Measurements from ENCODE around the gene INSIG2.
A peak's percentile ranks its signal among the peaks of the same experiment; 100 is the strongest.

The INSIG2 gene

DNA sequence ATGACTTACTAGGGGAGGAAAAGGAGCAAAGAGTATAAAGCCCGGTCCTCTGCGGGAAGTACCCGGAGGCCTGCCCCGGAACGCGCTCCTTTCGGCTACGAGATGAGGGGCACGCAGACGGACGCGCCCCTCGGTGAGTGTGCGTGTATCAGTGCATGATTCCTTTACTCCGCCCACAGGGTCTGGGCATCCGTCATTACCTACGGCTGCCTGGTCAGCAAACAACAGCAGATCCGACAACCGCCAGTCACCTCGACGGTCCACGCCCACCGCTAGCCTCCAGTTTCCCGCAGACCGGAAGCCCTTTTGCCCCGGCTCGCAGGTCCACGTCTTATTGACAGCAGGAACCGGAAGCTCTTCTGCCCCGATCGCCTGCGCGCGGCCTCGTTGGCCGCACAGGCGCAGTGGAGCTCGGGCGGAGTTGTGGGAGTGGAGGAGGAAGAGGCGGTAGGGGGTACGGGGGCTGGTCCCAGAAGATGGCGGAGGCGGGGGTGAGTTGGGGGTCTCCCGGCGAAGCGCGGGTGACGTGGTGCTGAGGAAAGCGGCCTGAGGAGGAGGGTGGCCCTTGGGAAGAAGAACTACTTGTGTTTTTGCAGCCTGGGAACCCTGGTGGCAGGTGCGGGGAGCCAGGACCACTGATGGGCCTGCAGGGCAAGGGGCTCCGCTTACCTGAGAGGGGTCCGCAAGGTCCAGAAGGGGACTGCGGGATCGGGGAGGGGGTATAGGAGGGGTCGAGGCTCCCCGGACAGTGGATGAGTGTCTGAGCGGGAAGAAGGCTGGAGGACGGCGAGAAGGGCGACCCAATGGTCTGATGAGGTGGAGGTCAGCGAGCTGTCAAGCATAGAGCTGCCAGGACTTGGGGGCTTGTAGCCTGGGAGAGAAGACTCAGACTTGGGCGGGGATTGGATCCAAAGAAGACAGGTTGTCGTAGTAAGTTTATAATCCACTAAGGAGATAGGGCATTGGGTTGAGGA, at the start of gene INSIG2:
Gene INSIG2 (plus strand): TSS at position 421 of the 974 bp plus-strand sequence. CDS start 8,086 bp downstream, outside the sequence.
- DNase-seq (ENCODE audit: low read depth) = peak; percentile 75

DNA sequence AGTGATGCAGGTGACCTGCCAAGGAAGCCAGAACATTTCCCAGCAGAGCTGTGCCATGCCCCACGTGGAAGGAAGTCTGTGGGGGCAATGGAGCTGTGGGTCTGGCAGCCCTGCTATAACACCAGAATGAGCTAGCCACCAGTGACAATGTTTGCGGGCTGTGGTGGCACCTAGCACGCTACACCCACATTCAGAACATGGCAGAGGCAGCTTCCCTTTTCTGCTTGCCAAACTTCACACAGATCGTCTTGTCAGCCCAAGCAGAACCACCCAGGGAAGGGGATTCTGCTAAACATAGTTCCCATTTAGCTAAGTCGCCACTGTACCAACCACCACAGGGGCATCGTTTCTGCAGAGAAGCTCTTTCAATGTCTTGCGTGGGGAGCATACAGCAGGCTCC, 47.4 kb upstream of the INSIG2 start:
- DNase-seq (ENCODE audit: low read depth) = no peak

DNA sequence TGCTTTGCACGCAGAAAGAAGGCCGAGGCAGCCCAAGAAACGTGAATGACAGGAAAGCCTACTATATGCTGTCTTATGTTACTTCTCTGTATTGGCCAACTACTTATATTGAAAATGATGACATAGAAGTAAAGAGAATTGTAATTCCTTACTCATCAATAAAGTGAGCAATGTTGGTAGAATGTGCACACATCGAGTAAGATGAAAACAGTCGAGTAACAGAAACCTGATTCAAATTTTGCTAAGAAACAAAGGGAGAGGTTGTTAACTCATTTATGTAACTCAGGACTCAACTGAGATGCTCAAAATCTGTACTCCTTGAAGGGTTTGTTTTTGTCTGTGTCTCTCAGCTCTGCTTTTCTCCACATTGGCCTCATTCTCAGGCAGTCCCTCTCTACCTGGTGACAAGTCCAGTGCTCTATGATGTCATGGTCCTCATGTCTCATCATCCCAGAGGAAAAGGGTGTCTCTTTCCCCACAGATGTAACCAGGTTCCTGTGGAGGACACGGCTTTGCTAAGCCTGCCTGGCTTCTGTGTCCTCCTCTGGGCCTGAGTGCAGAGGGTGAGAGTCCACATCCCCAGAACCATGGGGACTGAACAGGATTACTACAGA, 44.1 kb upstream of the INSIG2 start:
- no peak for DNase-seq (ENCODE audit: low read depth)

DNA sequence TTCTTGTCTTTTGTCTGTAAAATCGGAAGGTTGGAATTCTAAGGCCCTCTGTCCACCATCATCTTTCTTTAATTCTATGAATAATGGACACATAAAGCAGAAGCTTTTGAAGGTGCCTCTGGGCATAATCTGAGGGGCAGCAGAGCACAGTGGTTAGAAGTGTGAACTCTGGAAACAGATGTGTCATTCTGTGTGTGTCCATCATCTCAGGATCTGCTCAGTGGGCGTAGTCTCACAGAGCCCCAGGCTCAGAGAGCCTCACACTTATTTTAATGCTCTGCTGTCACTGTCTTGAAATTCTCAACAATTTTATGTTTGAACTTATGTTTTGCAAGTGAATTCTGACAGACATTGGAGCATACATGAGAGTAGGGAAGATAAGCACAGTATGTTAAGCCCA, 43.4 kb upstream of the INSIG2 start:
- no peak for DNase-seq (ENCODE audit: low read depth)

DNA sequence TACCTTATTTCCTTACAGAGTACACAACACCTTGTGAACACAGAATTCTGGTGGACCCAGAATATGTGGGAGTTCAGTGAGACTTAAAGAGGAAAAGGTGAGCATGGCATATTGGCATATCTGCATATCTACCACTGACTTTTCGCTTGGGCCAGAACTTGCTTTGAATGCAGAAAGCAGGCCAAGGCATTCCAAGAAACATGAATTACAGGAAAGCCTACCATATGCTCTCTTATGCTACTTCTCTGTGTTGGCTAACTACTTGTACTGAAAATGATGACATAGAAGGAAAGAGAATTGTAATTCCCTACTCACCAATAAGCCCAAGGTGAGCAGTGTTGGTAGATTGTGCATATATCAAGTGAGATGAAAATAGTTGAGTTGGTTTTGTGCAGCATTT, 43.0 kb upstream of the INSIG2 start:
- no peak for DNase-seq (ENCODE audit: low read depth)

DNA sequence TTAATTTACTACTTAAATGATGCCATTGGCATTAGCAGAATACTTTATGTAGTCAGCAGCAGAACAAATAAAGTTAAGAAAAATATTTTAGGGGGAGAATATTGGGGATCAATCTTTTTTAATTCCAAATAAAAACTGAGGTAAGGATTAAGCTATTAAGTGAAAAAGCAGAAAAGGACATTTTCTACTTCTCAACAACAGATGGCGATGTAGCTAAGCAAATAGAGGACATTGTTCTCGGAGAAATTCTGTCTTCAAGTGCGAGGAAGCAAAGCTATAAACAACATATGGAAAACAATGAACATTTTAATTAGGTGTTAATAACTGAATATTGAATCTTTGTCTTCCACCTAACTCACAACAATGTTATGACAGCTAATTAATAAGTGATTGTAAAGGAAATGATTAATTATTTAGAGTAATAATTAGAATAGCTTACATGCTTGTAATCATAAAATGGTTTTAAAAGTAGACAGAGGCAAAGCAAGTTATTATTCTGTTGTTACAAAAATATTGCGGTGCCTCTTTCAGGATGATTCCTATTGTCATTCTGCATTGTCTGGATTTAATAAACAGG, 41.5 kb upstream of the INSIG2 start:
- DNase-seq (ENCODE audit: low read depth) = no peak

DNA sequence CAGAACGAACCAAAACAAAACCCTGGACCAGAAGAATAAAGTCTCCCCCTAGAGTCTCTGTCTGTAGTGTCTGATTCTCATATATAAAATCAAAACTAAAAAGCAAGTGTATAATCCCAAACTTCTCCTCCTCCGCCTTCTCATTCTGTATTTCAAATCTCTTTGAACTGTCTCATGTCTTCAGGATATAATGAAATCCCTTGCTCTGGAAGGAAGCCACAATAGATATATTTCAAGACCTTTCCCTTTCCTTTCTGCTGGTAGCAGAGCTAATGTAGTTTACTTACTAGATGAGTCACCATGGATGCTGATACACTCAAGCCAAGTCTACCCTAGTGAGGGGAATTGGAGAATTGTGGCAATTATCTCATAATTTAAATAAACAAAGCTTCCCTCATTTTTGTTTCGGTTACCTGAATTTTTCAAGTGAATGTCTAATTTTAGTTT, 40.9 kb upstream of the INSIG2 start:
- DNase-seq (ENCODE audit: low read depth) = no peak

DNA sequence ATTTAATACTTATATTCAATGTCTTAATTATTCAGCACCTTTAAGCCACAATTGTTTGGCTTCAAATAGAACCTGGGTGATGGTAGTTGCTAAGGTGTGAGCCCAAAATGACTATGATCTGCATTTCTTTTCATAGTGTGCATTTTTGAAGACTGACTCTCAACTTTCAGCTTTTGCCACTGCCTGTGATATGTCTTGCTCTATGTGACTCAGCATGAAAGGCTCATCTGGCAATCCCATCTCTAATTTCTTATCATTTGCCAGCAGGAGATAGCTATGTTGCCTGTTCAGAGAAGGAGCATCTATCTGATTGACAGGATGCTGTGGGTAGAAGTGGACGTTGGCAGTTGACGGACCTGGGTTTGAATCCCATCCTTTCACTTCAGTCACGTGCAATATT, 39.9 kb upstream of the INSIG2 start:
- no peak for DNase-seq (ENCODE audit: low read depth)

DNA sequence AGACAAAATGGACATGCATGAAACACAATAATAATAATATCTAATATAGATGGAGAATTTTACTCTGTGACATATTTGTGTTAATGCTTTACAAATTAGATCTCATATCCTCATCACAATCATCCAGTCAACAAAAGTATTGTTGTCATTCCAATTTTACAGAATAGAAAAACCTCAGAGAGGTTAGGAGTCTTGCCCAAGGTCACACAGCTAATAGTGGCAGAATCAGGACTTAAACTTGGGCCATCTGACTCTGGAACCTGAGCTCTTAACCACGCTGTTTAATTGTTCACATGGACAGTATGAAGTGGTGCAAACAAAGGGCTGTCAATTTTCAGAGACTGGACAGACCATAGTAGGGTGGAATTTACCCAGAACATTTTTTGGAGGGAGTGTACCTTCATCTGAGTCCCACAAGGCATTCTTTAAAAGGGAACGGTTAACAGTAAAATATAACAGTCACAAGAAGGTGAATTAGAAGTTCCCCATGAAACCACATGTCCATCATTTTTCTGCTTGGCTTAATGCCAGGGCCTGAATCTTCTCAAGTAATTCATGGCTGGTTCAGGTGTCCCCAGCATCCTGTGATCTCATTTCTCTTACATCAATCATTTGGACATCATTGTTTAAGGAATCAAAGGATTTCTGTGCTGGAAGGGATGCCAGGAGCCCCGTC, 39.0 kb upstream of the INSIG2 start:
- no peak for DNase-seq (ENCODE audit: low read depth)

DNA sequence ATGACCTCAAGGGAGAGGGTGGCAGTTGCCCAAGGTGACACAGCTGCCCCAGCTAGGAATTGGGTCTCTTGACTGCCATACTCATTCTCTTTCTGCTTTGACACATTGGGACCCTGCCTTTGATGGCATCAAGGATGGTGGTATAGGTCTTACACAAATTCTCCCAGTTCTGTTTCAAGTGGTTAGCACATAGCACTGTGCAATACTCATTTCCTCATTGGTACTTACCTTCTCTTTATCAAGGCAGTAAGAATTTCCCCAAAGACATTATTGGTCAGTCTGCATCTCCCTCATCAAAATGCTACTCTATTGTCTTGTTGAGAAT, 38.5 kb upstream of the INSIG2 start:
- no peak for DNase-seq (ENCODE audit: low read depth)

DNA sequence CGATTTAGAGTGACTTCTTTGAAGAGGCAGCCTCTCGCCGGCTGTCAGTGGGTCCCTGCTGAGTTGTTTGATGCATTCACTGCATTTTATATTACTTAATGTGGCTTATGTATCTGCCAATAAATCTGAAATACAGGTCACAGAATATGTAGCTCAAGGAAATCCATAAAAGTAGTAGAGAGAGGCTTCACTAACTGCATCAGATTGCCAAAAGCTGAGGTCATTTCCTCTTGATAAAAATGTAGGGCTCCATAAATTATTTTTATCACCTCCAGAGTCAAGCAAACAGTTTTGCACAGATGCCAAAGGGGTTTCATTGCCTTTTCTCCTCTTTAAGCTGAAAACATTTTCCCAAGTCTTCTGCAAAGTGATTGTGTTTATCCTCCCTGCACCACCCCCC, 37.9 kb upstream of the INSIG2 start:
- no peak for DNase-seq (ENCODE audit: low read depth)

DNA sequence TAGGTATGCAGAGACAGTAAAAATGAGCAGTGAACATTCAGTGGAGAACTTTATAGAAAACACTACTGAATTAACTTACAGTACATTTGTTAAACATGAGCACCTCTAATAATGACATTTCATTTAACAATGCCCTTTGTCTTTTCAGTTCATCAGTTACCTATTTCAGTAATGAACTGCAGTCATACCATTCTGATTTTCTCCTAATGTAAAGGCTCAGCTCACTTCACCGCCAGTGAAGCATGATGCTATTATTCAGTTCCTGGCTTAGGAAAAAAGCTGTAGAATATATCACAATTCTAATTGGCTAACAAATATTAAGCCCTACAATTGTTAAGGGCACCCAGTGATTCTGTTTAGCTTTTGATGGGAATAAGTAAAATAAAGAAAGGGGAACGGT, 37.3 kb upstream of the INSIG2 start:
- DNase-seq (ENCODE audit: low read depth) = no peak

DNA sequence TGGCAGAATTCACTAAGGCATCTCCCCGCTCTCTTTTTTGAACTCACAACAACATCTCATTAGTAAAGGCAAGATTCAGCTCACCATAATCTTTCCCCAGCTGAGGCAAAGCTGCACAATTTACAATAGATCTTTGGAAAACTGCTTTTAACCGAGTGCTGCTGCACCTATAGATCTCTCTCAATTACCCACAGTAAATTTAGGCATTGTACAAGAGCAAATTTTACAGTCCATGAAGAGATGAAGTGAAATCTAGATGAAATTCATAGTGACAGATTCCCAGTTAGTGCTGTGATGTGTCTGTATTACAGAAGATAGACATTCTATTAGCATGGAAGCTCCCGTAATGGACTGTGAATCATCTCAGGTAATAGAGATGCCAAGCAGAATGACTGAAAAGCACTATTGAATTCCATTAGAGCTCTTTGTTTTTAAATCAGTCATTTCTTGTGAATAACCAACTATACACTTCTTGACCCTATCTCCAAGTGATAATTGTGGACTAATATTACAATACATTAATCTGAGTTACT, 36.4 kb upstream of the INSIG2 start:
- DNase-seq (ENCODE audit: low read depth) = no peak

DNA sequence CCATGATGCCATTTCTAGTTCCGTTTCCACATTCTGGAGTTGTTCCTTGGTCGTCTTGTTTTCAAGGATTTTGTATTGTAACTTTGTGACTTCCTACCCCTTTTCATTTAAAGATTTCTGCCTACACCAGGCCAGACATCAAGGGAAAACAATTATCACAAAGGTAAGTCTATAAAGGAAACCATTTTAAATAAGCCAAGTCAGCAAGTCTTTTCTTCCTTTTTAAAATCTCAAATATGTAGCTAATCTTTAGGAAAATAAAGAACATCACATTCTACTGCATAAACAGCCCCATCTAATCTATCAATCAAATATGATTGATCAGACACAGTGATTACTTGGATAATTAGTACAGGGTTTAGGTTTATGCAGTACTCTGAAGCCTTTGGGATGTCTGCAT, 35.8 kb upstream of the INSIG2 start:
- DNase-seq (ENCODE audit: low read depth) = no peak

DNA sequence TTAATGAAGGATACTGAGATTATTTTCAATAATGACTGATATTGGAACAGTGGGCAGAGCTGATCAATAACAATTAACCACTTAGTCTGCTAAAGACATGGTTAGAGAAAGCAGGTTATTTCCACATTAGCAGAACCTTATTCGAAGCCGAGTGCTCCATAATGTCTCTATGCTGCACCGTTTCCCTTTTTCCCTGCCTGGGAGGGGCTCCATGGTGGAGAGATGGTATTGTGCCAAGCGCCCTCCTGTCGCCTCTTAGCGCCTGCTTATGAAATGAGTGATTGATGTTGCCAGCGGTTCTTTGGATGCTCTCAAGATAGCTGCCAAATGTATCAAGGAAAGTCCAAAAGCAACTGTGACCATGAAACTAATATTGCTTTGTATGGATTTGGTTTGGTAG, 34.6 kb upstream of the INSIG2 start:
- no peak for DNase-seq (ENCODE audit: low read depth)

DNA sequence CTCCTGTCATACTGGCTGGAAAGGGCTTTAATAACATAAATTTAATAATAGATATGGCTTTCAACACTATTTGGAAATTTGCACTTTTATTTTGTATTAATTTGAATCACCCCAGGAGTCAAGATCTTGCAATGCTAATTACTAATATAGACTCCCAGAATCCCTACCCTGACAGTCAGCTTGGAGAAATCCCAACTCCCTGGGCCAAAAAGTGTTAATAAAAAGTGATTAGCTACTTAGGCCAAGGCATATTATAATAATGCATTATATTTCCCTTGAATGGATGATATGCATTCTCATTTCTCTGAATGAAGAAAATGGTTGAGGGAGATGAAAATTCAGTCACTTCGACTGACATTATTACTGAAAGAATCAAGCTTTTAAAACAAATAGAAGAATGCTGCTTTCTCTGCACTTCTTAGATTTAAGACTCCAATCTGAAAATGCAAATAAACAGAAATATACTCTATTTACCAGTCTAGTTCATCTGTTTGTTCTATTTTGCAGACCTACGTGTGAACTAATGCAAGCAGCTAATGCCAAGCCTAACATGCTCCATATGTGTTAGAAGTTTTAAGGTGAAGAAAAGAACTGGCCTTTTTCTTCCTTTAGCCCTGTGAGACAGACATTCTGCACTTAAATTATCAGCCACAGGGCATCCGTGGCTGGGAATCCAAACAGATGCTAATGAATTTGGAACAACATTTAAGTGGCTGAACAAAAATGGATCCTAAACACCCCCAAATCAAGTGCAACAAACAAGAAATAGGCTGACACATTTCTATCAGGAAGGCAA, 33.9 kb upstream of the INSIG2 start:
- no peak for DNase-seq (ENCODE audit: low read depth)

DNA sequence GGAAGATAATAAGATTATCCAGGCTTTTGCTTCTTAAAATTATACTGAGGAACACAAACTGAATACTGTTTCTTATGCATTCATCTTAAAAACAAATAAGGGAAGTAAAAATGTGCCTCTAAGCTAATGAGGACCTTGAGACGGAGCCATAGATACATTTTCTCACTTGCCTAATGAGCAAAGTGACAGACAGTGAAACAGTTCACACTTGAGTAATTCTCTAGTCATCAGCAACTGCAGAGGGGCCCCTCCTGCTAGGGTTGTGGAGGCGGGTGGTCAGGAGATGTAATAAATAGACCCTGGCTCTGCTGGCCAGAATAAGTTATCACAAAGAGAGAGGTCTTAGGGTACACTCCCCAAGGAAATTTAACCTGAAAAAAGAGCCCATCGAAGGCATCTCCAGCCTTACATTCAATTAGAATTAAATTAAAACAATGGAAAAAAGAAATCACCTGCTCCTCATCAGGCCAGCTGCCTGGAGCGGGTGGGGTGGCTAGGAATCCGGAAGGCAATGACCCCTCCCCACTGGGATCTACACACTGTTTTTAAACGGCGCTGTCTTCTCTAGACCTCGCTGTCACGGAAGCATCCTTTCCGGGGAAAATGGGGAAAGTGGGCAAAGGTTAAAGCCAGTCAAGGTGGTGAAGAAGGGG, 32.6 kb upstream of the INSIG2 start:
- no peak for DNase-seq (ENCODE audit: low read depth)

DNA sequence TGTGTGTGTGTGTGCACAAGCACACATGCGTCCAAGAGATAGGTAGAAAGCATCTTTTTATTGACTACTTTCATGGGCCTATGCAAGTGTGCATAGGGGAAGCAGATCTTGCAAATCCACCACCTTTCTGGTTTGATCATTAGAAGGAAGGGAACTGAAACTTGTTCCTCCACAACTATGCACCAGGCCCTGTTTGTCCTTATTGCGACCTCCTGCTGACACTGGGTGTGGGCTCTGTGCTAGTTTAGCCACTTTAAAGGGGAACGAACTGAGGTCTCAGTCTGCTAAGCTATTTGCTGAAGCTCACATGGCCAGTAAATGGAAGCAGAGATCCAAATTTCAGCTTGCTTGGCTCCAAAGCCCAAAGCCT, 32.1 kb upstream of the INSIG2 start:
- DNase-seq (ENCODE audit: low read depth) = no peak

DNA sequence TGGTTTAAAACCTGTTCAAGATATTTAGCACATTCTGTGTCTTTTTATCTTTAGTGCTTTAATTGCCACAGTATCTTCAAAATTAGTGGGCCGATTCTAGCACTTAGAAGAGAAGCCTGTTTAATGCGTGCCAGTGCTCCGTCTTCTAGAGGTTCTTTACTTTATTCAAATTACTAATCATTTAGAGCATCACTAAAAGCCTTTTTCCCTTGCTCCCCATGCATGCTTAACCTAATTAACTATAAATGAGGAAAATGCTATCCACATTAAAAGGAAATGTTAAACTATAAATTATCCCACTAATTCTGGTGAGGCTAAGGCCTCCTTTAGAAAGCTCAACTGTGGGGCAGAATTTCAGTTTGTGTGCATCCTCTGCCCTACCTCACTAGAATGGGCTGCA, 31.5 kb upstream of the INSIG2 start:
- DNase-seq (ENCODE audit: low read depth) = no peak

DNA sequence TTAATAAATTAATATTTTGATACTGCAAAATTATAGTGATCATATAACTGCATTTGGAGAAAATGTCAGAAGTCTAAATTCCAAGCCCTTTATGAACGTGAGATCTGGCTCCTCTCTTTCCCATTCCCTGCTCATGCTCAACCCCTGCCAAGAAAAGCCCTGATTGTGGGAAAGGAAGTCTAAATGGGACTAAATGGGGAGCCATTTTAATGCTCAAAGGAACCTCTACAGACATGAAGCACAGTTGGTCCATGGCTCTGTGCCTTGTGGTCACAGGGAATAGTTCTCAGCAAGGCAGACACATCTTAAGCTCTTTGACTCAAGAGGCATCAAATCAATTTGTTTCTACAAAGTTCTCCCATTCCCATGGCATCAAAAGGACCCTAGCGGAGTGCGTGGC, 29.3 kb upstream of the INSIG2 start:
- DNase-seq (ENCODE audit: low read depth) = no peak

DNA sequence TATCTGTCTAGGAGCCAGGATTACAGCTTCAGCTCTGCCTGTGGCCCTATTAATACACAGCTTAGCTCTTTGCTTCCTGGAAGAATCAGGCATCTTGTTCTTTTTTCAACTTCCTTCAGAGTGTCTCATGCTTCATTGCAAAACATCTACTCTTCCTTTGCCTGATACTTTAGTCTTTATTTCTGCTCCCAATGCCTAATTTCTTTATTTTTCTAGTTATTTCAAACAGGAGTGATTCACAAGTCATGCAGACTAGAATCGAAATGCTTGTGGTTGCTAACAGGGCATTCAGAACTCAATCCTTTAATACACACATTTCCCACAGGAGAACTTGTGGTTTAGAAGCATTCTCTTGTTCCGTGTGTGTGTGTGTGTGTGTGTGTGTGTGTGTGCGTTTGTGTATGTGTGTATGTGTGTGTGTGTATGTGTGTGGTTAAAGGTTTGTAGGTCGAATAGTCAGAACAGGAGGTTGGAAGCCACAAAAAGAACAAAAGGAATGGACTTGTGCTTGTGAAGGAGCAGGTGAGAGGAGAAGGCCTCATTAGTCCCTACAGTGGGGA, 28.3 kb upstream of the INSIG2 start:
- DNase-seq (ENCODE audit: low read depth) = peak; percentile 98
